Measurements from ENCODE around the gene TSSC4.

Gene TSSC4

DNA sequence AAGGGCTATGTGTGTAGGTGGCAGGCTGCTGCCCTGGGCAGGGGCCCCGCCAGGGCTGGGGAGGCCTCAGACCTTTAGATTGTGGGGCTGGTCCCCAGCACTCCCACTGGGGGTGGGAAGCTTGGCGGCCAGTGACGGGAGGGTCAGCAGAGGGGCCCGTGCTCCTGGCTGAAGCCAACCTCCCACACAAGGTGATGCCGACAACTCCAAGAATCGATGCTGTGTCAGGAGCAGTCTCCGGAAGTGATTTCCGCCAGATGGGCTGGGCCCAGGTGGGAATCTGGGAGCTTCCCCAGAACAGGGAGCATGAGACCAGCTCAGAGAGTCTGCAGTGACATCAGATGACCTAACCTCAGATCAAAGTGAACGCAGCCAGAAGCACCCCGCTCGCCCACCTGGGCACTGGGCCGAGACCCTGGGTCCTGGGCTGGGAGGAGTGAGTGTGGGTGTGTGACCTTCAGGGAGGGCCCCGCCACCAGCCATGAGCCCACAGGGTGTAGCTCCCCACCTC is 36.0 kb downstream of the TSSC4 start:
- no peak overlapping the region for H3K27ac Mint-ChIP-seq
- no peaks in the 10 kb centered on the region for H3K9me3 Mint-ChIP-seq
- H3K27me3 Mint-ChIP-seq, result no peaks in the 10 kb centered on the region
- no peaks in the 10 kb centered on the region for H3K4me1 Mint-ChIP-seq
- no peak overlapping the region for H3K4me3 Mint-ChIP-seq
- H3K36me3 Mint-ChIP-seq, result no peaks in the 10 kb centered on the region

GRCh38 chr11:2437516-2437915 is 37.0 kb downstream of the TSSC4 start:
- Mint-ChIP-seq H3K27ac (no peak overlapping the region), H3K27me3 (no peaks in the 10 kb centered on the region), H3K4me3 (no peak overlapping the region), H3K36me3 (no peaks in the 10 kb centered on the region), H3K4me1 (peaks cover 7% of the 10 kb centered on the region), H3K9me3 (no peaks in the 10 kb centered on the region)

GRCh38 chr11:2439820-2440219 is 39.3 kb downstream of the TSSC4 start:
- Mint-ChIP-seq H3K27ac (no peak overlapping the region), H3K4me1 (peaks cover 18% of the 10 kb centered on the region), H3K27me3 (no peaks in the 10 kb centered on the region), H3K4me3 (no peak overlapping the region), H3K9me3 (no peaks in the 10 kb centered on the region), H3K36me3 (no peaks in the 10 kb centered on the region)

DNA sequence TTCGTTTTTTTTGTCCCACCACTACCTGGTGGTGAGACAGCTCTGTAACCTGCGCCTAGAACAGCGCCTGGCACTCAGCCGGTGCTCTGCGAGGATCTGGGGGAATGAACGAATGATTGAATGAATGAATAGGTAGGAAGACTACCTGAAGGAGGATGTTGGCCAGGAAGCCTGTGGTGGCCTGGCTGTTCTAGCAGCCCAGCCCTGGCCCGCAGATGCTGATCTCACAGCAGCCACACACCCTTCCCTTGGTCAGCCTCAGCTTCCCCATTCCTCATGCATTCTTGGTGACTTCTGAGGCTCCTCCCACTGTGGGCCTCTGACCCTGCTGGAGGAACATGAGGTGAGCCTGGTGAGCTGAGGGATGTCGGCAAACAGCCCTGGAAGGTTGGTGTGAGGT is 40.1 kb downstream of the TSSC4 start:
- H3K36me3 Mint-ChIP-seq, result no peaks in the 10 kb centered on the region
- H3K27ac Mint-ChIP-seq, result peak overlapping the region; percentile 35

DNA sequence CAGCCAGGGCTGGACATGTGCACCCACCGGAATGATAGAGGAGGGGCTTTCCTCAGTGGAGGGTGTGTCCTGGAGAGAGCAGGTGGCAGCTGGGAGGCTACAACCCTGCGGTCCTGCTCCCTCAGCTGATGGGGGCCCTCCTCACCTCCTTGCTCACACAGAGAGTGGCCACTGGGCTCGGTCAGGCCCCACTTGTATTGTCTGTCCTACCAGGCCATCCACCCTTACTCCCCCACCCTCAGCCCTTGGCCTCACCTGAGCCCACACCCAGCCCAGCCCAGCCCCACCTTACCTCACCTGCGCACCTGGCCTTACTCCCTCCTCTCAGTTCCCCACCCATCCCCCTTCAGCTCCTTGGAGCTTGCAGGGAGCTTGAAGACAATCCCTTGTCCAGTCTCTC is 40.6 kb downstream of the TSSC4 start:
- H3K4me3 Mint-ChIP-seq, result no peak overlapping the region
- no peaks in the 10 kb centered on the region for H3K36me3 Mint-ChIP-seq
- peaks cover 22% of the 10 kb centered on the region for H3K4me1 Mint-ChIP-seq
- H3K9me3 Mint-ChIP-seq, result no peaks in the 10 kb centered on the region
- no peaks in the 10 kb centered on the region for H3K27me3 Mint-ChIP-seq
- no peak overlapping the region for H3K27ac Mint-ChIP-seq

More for the DNA sequence above, 40.1 kb downstream of the TSSC4 start:
- H3K4me3 Mint-ChIP-seq, result no peak overlapping the region
- H3K9me3 Mint-ChIP-seq, result no peaks in the 10 kb centered on the region
- no peaks in the 10 kb centered on the region for H3K27me3 Mint-ChIP-seq
- H3K4me1 Mint-ChIP-seq, result peaks cover 22% of the 10 kb centered on the region

GRCh38 chr11:2442589-2442988 is 42.0 kb downstream of the TSSC4 start:
- Mint-ChIP-seq H3K9me3 (no peaks in the 10 kb centered on the region), H3K4me3 (no peak overlapping the region), H3K27ac (peak overlapping the region; percentile 62), H3K27me3 (no peaks in the 10 kb centered on the region), H3K4me1 (peaks cover 36% of the 10 kb centered on the region), H3K36me3 (no peaks in the 10 kb centered on the region)

DNA sequence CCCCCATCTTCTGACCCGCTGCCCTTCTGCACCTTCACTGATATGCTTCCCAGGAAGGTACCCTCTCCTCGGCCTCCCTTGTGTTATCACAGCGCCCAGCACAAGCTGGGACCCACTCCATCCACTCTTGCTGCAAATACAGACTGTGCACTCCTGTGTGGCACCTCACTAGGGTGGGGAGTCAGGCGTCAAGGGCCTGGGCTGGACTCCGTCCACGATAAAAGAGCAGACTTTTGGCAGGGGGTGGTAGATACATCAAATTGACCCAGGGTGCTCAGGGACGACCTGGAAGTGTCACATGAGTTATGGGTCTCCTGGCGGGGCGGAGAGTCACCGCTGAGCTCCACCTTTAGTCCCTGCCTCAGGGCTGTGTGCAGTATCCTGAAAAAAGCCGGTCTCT is 42.9 kb downstream of the TSSC4 start:
- Mint-ChIP-seq H3K4me3 (peak overlapping the region; percentile 17), H3K9me3 (no peaks in the 10 kb centered on the region), H3K27ac (peak overlapping the region; percentile 12), H3K4me1 (peaks cover 44% of the 10 kb centered on the region), H3K27me3 (no peaks in the 10 kb centered on the region), H3K36me3 (no peaks in the 10 kb centered on the region)

DNA sequence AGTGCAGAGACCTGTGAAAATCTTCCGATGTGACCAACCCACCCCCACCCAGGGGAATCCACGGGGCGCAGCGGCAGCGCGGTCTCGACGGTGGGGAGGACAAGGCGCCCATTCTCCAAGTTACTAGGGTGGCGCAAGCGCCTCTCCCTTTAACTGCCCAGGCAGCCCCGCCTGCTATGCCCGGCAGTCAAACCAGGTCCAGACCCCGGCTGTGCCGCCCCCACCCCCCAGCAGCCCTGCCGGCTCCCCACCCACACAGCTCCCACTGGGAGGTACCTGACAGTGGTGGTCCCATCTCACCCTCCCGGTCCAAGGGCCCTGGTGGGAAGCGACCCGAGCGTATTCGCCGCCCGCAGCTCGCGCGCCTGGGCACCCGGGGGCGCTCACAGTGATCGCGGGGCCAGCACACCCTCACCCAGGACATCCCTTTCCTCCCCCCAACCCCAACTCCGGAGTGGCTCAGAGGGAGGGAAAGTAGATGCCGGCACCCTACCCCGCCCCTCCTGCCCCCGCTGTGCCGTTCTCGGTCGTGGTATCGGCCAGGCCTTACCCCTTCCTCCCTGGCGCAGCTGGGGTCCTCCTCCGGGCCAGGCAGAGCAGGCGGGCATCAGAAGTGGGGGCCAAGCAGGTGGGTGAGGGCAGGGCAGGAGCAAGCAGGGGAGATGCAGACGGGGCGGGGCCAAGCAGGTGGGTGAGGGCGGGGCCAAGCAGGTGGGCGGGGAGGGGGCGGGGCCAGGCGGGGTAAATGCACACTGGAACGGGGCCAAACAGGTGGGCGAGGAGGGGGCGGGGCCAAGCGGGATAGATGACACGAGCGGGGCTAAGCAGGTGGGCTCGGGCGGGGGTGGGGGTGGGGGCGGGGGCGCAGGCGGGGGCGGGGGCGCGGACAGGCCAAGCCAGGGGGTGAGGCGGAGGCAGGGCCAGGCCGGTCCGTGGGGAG is 43.6 kb downstream of the TSSC4 start, which contains the start of gene TRPM5:
TSS of gene TRPM5 (minus strand) at position 634 of the 940 bp plus-strand sequence. CDS start 21,478 bp downstream, outside the sequence.
- Mint-ChIP-seq H3K9me3 (no peaks in the 10 kb centered on the region), H3K36me3 (no peaks in the 10 kb centered on the region), H3K4me3 (peak within 1 kb of the TSS; percentile 90), H3K27me3 (no peaks in the 10 kb centered on the region), H3K27ac (peak within 1 kb of the TSS; percentile 77), H3K4me1 (peaks cover 47% of the 10 kb centered on the region)

DNA sequence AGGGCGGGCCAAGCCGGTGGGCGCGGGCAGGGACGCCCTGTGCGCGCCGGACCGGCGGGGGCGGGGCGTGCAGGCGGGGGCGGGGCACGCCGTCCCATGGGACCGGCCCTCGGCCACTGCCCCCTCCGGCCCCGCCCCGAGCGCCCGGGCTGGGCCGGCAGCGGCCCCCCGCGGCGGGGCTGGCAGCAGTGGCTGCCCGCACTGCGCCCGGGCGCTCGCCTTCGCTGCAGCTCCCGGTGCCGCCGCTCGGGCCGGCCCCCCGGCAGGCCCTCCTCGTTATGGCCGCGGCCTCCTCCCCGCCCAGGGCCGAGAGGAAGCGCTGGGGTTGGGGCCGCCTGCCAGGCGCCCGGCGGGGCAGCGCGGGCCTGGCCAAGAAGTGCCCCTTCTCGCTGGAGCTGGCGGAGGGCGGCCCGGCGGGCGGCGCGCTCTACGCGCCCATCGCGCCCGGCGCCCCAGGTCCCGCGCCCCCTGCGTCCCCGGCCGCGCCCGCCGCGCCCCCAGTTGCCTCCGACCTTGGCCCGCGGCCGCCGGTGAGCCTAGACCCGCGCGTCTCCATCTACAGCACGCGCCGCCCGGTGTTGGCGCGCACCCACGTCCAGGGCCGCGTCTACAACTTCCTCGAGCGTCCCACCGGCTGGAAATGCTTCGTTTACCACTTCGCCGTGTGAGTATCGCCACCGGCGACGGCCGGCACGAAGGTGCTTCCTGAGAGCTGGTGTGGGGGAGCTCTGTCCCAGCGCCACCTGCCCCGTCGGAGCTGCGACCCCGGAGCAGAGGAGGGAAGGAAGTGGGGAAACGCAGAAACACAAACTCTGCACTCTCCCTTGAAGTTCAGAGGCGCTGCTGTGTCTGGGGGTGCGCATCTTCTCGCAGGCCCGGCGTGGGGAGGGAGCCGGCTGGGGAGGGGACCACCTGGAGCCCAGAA is 44.5 kb downstream of the TSSC4 start, which contains the start of gene KCNQ1:
TSS of gene KCNQ1 (plus strand) at position 188 of the 925 bp plus-strand sequence. CDS start at position 279, 91 bp downstream.
- peak within 1 kb of the TSS; percentile 77 for H3K27ac Mint-ChIP-seq
- H3K4me1 Mint-ChIP-seq, result peaks cover 47% of the 10 kb centered on the region
- H3K9me3 Mint-ChIP-seq, result no peaks in the 10 kb centered on the region
- no peaks in the 10 kb centered on the region for H3K27me3 Mint-ChIP-seq
- H3K4me3 Mint-ChIP-seq, result peak within 1 kb of the TSS; percentile 90
- no peaks in the 10 kb centered on the region for H3K36me3 Mint-ChIP-seq

DNA sequence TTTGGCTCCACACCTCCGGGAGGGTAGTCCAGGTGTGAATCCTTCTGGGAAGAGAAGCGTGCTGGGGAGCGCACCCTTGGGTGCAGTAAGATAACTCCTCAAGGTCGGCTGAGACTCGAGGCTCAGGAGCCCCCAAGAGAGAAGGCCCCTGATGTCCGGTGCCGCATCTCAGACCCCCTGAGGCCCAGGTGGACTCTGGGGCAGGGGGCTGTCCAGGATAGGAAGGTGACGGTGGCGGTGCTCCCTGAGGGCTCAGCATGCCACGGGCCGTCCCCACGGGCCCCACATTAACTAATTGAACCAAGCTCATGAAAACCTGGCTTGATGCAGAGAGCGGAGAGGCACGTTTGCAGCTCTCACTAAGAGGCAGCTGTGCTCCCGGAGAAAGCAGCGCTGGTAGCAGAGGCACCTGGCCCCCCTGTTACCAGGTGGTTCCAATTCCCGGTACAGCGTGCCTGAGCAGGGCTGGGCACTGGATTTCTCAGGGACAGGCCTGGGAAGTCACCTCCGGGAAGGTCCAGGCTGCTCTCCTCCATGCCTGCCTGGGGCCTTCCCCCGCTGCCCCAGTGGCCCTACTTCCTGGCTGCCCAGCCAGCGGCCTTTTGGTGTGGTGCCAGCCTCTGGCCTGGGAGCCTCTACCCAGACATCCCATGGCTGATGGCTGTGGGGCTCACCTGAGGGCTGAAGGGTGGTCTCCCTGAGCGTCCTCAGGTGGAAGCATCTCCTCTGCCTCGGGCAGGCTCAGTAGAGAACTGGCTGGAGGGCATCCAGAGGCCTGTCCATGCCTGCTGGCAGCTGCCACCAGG is 45.4 kb downstream of the TSSC4 start:
- peak overlapping the region; percentile 77 for H3K27ac Mint-ChIP-seq
- no peaks in the 10 kb centered on the region for H3K9me3 Mint-ChIP-seq
- H3K27me3 Mint-ChIP-seq, result no peaks in the 10 kb centered on the region
- H3K36me3 Mint-ChIP-seq, result no peaks in the 10 kb centered on the region
- H3K4me1 Mint-ChIP-seq, result peaks cover 47% of the 10 kb centered on the region
- peak overlapping the region; percentile 90 for H3K4me3 Mint-ChIP-seq

GRCh38 chr11:2446590-2447252 is 46.2 kb downstream of the TSSC4 start:
- H3K4me1 Mint-ChIP-seq, result peaks cover 47% of the 10 kb centered on the region
- H3K9me3 Mint-ChIP-seq, result no peaks in the 10 kb centered on the region
- H3K36me3 Mint-ChIP-seq, result no peaks in the 10 kb centered on the region

DNA sequence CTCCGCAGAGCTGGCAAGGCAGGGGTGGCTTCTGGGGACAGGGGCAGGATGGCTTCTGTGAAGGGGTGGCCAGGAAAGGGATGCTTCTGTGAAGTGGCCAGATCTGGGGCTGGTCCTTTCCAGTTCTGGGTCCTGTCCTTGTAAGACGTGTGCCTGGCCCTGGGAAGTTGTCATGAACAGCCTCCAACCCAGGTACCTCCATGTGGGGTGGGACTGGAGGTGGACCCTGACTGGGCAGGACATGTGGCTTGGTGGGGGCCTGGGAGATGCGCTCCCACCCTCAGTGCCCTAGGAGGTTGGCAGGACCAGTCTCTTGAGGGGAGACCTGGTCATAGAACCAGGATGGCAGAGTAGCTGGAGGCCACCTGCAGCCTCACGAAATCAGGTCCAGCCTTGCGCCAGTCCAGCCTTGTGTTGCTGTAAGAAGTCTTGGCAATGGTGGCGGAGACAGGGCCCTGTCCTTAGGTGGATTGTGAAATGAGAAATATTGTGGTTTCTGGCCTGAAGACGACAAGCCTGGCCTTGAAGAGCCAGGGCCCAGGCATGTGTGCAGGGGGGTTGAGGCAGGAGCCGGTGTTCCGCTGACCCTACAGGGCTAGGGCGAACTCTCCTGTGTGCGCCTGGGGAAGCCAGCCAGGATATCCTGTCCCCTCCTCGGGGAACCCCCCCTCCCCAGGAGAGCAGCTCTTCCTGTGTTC is 46.9 kb downstream of the TSSC4 start:
- H3K9me3 Mint-ChIP-seq, result no peaks in the 10 kb centered on the region

More at GRCh38 chr11:2446590-2447252, 46.2 kb downstream of the TSSC4 start:
- H3K4me3 Mint-ChIP-seq, result peak overlapping the region; percentile 90
- H3K27ac Mint-ChIP-seq, result no peak overlapping the region
- no peaks in the 10 kb centered on the region for H3K27me3 Mint-ChIP-seq

GRCh38 chr11:2447951-2448650 is 47.6 kb downstream of the TSSC4 start:
- Mint-ChIP-seq H3K36me3 (peaks cover 1% of the 10 kb centered on the region), H3K9me3 (no peaks in the 10 kb centered on the region), H3K4me3 (no peak overlapping the region), H3K27ac (no peak overlapping the region), H3K4me1 (peaks cover 34% of the 10 kb centered on the region), H3K27me3 (no peaks in the 10 kb centered on the region)

More for the DNA sequence above, 46.9 kb downstream of the TSSC4 start:
- Mint-ChIP-seq H3K4me1 (peaks cover 41% of the 10 kb centered on the region), H3K27me3 (no peaks in the 10 kb centered on the region), H3K36me3 (peaks cover 1% of the 10 kb centered on the region), H3K4me3 (peak overlapping the region; percentile 90), H3K27ac (peak overlapping the region; percentile 24)
